DMS114 treated with DMSO at 0.1 percent for 48 hours (cell line): ENCODE results near the gene MEX3A.

Experiments used
- DNase-seq: peaks from one replicate; lab custom pipeline; 2025; ENCODE audit not compliant: unreplicated experiment; lab: John Stamatoyannopoulos, UW

Gene MEX3A

DNA sequence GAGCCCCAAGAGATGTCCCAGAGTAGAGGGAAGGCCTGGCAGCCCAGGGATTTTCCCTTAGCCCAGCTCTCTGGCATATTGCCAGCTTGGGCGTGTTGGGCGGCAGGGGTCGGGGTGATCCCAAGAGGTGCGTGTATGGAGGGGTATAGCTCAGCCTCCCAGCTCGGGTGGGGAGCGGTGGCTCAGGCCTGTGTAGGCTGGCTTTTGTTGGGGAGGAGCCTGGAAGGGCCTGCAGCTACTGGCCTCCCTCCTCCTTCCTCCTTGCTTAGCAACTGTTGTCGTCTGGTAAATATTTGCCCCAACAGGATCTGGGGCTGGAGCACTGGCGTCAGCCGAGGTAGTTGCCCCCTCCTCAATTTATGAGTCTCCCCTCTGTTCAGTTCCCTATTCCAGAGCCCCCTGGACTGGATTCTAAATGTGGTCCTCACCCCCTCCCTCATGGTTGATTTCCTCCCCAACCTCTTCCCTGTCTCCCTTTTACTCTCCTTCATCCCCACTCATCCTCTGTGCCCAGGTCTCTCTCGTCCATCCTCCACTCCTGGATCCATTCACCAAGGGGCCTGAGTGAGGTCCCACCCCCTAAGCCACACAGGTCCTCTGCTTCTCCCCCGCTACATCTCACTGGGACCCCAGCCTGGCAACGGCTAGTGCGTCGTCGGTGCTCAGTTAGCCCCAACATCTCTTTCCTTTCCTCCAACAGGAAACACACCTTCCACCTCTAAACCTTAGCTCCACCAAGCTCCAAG, 22.0 kb upstream of the MEX3A start:
- no peak for DNase-seq

DNA sequence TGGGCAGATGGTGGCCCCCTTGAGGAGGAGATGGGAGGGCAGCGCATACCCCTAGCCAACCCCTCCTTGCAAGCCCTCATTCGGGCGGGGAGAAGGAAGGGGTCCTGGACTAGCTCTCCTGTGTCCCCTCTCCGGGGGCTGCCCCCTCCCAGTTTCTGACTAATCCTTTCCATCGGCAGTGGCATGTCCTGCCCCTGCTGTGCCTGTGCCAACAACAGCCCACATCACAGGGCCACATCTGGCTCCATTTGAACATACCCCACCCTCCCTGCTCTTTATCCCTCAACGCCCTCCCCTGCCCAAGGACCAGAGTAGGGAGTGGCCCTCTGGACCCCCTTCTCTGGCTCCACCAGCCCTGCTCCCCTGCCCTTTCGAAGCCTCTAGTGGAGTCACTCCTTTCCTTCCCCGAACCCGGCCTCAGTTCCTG, 21.3 kb upstream of the MEX3A start:
- no peak for DNase-seq

DNA sequence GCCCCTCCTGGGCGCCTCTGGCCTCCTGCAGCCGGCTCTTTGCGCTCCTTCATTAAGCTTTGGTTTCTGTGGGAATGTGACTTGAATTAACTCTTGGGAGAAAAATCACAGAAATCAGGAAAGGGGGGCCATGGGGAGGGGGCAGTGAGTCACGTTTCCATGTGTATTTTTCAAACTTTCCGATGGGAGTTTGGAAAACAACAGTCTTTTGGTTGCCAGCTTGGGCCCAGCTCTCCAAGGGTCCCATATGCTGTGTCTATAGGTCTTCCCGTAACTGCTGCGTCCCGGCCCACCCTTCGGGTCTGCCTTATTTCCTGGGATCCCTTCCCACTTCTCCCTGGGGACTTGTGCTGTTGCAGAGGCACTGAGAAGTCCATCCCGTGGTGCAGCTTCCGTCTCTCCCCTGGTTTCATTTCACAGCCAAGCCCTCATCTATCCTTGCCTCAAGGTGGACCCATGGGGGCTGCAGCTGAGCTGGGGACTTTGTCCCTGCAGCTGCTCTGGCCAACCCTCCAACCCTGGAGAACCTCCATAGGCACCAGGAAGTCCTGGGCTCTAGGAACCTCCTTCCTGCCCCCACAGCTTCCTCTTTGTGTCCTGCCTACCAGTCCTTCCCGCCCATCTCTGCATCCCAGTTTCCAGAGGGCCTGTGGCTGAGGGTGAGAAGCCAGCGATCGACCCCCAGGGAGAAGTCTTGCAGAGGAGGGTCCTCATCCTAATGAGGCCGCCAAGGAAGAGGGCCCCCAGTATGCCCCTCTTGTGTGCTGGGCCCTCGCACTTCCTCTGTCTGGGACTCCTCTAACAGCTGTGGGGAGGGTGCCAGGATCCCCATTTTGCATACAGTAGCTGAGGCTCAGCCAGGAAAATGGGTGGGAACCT, 20.6 kb upstream of the MEX3A start:
- no peak for DNase-seq

DNA sequence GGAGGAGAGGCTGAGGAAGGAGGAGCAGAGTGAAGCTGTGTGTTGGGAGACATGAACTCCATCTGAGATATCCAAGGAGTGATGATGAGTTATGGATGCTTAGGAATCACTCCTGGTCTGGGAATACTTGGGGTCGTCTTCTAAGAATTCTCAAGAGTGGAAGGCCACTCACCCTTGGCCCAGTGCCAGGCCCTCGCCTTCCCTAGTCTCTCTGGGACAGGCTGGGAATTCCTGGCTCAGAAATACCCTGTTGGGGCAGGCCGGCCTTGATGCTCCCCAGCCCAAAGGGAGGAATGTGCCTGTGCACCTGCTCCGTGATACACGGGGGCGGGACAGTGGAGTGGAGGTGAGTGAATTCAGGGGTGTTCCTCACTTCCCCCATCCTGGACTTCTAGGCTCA, 19.6 kb upstream of the MEX3A start:
- no peak for DNase-seq

- DNase-seq = no peak
Measured at GRCh38 chr1:156100205-156100995, 18.1 kb upstream of the MEX3A start.

DNA sequence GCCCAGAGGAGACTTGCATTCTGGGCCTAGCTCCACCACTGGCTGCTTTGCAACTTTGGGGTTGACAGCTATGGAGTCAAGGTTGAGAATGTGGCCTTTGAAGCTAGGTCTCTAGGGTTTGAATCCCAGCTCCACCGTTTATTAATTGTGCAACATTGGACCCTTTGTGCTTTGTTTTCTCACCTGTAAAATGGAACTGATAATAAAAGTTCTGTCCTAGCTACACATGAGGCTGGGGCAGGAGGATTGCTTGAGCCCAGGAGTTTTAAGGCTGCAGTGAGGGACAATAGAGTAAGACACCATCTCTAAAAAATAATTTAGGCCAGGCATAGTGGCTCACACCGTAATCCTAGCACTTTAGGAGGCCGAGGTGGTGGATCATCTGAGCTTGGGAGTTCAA, 17.0 kb upstream of the MEX3A start:
- no peak for DNase-seq

- DNase-seq = no peak
Measured at GRCh38 chr1:156098784-156099183, 16.5 kb upstream of the MEX3A start.

GRCh38 chr1:156097499-156098178, 15.4 kb upstream of the MEX3A start:
- DNase-seq = no peak

GRCh38 chr1:156096640-156097391, 14.6 kb upstream of the MEX3A start:
- DNase-seq = peak; percentile 77

DNA sequence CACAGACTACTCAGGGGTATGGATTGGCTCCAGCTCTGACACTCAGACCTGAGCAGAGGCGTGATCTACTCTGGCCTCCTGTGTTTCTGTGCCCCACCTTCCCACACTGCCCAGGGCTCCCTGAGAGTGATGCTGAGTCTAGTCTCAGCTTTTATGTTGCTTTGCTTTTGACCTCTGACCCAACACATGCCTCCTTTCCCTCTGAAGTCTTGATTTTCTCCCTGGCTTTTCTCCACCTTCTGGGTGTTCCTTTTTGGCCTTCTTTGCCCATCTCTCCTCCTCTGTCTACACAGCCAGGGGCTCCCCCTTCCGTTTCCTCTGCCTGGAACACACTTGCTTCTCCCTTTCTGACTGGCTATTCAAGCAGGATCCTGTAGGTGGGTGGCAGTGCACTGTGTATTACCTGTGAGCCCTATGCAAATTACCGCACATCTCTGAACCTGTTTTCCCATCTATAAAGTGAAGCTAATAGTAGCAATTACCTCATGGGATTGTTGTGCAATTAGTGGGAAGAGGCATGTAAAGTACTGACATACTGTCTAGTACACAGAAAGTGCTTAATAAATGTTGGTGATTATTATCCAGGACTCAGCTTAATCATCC, 13.7 kb upstream of the MEX3A start:
- DNase-seq = no peak

DNA sequence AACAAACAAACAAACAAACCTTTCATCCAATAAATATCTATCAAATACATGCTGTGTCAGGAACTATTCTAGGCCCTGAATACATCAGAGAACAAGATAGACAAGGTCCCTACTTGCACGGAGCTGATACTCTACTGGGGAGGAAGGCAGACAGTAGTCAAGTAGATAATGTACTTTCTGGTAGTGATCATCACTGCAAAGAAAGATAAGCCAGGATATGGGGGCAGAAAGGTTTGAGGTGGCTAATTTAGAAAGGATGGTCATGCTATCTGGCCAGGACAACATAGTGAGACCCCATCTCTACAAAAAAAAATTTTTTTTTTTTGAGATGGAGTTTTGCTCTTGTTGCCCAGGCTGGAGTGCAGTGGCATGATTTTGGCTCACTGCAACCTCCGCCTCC, 9.3 kb upstream of the MEX3A start:
- no peak for DNase-seq

DNA sequence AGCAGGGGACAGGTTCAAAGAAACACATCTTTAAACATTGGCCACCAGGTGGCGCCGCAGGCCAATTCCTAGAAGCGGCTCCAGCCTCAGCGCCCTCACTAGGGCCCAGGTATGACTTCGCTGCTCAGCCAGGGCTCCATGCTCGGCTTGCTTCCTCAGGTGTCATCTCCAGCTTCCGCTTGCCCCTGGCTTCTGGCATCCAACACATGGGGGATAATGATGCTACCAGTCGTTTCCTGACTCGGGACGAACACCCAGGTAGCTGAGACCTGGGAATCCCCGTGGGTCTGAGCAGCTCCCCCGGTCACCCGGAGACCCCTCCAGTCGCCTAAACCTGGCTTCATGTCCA, 8.5 kb upstream of the MEX3A start:
- peak; percentile 68 for DNase-seq

DNA sequence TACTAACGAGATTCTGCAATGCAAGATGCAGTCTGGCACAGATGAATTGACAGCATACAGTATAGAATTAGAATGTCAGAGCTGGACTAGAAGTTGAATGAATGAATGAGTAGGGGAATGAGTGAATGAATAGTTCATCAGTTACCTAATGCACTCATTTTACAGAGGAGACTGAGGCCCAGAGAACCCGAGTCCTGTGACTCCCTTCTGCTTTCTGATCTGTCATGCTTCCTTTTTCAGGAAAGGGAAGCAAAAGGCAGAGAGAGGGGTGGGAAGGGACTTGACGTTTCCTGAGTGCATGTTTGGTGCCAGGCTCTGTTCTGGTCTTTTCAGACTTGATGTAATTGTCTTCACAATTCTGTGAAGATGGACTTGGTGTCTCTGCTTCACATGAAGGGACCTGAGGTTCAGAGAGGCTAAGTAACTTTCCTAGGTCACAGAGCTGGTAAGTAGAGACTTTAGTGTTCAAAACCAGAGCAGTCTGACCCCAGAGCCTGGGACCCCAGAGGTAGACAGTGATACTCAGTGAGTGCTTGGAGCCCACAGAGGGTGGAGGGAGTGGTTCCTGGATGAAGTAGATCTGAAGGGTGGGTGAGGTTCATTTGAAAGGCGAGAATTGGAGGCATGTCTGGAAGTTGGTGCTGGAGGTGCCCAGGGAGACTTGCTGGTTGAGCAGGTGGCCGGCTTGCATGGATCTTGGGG, 8.0 kb upstream of the MEX3A start:
- DNase-seq = no peak

- DNase-seq = no peak
Measured at GRCh38 chr1:156089704-156090103, 7.4 kb upstream of the MEX3A start.

- no peak for DNase-seq
Measured at GRCh38 chr1:156086256-156086662, 4.0 kb upstream of the MEX3A start.

DNA sequence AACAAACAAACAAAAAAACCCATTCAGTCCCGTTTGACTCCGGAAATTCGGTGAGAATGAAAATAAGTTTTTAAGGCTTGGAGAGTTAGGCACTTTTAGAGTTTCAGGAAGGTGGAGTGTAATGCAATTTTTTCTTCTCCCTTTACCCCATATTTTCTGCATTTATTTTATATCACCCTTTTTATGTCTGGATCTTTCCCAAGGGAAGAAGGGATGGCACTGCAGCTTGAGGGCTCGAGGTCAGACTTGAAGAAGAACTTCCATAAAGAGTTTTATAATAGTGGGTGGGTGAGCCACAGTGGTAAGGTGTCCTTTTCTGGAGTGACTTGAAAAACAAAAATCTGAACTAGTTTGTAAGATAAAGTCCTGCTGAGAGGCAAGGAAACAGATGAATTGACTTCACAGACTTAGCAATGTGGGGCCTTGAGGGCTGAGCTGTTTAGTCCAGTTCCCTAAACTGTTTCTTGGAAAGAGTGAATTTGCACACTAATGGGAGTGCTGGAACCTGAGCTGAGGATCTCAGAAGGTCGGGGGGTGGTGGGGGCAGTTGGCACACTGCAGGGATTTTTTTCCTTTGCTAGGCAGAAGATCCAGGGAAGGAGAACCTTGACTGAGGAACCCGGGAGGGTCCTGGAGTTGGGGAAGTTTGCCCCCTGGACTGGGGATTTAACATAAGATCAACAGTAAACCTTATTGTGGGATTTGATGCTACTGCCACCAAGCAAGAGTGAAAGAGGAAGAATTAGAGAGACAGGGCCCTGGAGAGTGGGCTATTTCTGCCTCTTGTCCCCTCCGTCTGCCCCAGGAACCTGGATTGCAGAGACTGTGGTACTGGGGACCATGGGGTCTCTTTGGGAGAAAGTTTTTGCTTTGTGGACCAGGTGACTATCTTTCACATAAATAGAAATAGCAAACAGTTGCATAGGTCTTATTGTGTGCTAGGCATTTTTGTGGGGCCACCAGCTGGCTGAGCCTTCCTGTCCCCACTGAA, 1.8 kb upstream of the MEX3A start:
- no peak for DNase-seq

DNA sequence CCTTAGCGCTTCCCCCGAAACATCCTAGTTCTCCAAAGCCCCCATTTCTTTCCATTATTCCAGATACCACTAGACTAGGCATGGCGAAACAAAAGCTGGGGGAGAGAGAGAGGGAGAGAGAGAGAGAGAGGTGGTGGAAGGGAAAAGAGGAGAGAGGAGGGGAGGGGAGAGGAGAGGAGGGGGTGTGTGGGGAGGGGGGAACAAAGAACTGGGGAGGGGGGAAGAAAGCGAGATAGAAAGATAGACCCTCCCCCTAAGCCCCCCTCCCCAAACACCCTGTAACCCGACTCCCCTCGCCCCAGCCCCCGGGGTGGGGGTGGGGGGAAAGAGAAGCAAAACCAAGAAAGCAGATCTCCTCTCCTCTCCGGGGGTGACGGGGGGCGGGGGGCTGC, 352 bp downstream of the MEX3A start:
- no peak for DNase-seq
